HCEC 1CT (cell line): ENCODE measurements around the gene CRCP.
"Not testable (repeated sequence)": the region's sequence is repeated elsewhere in the genome, so short reads cannot be mapped to it uniquely, and the experiment has no call there.

ENCODE experiments used
- DNase-seq: peaks from one replicate; pipeline ENCODE4 v3.0.0-alpha.2; 2017

Gene CRCP

DNA sequence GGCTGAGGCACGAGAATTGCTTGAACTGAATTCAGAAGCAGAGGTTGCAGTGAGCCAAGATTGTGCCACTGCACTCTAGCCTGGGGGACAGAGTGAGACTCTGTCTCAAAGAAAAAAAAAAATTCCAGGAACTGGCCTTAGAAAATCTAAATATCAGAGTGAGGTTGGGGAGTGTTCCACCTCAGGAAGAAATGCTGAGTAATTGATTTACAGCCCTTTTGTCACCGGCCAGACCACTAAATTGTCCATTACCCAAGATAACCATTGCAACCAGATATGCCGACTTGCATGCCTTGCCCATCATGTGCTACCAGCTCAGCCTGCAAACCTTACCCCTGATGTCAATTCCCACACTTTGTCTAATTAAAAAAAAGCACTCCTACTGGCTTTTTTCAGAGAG, 42.4 kb downstream of the CRCP start:
- no peak for DNase-seq

DNA sequence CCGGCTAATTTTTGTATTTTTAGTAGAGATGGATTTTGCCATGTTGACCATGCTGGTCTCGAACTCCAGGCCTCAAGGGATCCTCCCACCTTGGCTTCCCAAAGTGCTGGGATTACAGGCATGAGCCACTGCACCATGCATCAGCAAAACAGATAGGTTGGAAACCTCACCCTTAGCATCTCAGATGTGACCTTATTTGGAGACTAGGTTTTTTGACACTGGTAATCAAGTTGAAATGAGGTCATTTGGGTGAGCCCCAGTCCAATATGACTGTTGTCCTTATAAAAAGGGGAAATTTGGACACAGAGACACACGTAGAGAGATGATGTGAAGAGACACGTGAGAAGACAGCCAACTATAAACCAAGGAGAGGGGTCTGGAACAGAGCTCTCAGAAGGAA, 48.0 kb downstream of the CRCP start:
- DNase-seq, result no peak

DNA sequence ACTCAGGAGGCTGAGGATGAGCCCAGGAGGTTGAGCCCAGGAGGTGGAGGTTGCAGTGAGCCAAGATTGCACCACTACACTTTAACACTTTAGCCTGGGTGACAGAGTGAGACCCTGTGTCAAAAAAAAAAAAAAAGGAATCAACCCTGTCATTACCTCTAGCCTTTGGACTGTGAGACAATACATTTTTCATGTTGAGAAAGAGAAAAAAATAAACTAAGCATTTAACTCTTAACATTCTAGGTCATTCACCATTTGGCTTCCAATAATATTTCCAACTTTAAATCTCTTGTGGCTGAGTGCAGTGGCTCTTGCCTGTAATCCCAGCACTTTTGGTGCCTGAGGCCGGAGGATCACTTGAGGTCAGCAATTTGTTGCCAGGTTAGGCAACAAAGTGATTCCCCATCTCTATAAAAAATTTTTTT, 48.6 kb downstream of the CRCP start:
- no peak for DNase-seq

DNA sequence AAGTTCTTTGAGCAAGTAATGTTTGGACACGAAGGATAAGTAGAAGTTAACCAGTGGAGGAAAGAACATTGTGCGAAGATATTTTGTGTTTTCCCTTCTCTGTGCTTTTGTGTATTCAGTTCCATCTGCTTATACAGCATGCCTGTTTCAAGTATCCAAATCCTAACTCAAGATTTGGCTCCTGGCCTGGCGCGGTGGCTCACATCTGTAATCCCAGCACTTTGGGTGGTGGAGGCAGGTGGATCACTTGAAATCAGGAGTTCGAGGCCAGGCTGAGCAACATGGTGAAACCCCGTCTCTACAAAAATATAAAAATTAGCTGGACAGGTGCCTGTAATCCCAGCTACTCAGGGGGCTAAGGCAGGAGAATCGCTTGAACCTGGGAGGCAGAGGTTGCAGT, 49.7 kb downstream of the CRCP start:
- DNase-seq, result no peak

DNA sequence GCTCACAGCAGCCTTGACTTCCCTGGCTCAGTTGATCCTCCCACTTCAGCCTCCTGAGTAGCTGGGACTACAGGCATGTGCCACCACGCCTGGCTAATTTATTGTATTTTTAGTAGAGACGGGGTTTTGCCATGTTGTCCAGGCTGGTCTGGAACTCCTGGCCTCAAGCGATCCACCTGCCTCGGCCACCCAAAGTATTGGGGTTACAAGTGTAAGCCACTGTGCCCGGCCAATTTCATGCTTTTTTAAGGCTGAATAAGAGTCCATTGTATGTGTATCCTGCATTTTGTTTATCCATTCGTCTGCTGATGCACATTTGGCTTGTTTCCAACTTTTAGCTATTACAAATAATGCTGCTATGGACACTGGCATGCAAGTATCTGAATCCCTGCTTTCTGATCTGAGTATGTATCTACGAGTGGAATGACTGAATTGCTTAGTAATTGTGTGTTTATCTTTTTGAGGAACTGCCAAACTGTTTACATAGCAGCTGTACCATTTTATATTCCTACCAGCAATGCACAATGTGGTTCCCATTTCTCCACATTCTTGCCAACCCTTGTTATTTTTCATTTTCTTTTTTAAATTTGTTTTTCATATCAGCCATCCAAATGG, 53.2 kb downstream of the CRCP start:
- DNase-seq, result peak; percentile 94

DNA sequence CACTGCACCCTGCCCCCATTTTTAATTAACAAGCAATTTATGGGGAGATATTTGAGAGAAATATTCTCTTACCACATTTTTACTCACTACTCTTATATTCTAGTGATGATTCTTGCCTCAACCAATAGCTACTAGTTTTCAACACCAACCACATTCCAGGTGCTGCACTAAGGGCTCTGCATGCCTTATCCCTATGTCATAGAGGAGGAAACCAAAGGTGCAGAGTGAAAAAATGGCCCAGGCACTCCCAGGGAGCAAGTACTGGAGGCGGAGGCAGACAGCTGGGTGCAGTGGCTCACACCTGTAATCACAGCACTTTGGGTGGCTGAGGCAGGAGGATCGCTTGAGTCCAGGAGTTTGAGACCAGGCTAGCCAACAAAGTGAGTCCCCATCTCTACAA, 55.0 kb downstream of the CRCP start:
- DNase-seq, result no peak

DNA sequence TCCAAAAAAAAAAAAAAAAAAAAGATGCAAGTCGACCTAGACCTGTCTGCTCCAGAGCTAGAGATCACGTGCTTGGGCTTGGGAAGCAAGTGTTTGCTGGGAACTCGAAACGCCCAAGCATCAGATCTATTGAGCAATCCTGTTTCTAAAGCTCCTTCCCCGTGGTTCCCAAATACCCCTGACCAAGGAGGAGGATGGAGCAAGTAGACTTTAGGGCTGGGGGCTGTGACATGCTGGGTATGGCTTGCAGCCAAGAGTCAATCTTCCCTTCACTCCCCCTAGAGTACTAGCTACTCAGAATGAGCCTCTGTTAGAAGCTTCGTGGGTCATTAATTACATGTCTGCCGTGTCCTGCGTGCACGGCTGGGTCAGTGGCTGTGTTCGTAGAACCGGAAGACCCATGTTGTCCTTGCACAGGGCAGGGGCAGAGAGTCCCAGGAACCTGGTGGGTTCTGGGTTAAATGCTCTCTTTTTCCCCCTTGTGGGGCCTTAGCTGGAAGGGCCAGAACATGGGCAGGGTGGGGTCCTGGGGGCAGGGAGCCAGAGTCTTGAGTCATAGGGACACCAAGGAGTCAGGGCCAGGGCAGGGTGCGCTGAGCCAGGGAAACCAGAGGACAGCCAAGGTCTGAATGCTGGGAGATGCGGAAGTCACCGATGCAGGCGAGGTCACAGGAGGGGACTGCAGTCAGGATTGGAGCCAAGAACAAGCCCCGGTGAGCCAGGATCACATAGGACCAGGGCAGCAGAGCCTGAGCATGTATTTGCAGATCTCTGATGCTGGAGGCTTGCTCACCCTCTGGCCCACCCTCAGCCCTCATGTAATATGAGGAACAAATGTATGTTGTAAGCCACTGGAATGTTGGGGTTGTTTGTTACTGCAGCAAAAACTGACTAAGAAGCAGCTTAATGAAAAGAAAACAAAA, 55.9 kb downstream of the CRCP start:
- no peak for DNase-seq

DNA sequence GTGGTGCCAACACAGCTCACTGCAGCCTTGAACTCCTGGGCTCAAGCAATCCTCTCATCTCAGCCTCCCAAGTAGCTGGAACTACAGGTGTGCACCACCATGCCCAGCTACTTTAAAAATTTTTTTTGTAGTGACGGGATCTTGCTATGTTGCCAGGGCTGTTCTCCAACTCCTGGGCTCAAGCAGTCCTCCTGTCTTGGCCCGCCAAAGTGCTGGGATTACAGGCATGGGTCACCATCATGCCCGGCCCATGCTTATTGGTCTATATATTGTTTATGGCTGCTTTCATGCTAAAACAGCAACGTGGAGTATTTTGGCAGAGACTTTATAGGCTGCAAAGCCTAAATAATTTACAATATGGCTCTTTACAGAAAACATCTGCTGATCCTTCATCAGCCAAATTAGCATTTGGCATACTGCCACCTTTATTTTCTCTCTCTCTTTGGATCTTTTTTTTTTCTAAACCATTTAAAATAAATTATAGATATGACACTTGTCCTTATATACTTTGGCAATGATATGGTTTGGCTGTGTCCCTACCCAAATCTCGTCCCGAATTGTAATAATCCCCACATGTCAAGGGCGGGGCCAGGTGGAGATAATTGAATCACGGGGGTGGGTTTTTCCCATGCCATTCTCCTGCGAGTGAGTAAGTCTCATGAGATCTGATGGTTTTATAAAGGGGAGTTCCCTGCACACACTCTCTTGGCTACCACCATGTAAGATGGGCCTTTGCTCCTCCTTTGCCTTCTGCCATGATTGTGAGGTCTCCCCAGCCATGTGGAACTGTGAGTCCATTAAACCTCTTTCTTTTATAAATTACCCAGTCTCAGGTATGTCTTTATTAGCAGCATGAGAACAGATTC, 58.1 kb downstream of the CRCP start:
- DNase-seq, result not testable (repeated sequence)

DNA sequence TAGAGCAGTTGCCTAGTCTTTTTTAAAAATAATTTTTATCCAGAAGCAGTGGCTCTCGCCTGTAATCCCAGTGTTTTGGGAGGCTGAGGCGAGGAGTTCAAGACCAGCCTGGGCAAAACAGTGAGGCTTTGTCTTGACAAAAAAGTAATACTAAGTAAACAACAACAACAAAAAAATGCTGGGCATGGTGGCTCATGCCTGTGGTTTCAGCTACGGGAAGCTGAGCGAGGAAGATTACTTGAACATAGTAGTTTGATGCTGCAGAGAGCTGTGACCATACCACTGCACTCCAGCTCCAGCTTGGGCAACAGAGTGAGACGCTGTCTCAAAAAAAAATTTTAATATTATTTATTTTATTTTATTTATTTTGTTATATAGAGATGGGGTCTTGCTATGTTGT, 59.2 kb downstream of the CRCP start:
- DNase-seq, result no peak

DNA sequence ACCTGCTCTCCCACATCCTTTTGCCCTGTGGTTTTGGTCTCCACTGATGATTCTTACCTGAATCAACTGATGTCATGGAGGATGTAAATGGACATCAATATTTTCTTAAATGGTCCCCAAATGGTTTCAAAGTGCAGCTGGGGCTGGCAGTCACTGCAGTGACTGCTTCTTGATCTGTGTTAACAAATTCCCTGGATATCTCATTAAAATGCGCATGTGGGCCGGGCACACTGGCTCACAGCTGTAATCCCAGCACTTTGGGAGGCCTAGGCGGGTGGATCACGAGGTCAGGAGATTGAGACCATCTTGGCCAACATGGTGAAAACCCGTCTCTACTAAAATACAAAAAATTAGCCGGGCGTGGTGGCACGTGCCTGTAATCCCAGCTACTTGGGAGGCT, 60.4 kb downstream of the CRCP start:
- DNase-seq, result not testable (repeated sequence)

DNA sequence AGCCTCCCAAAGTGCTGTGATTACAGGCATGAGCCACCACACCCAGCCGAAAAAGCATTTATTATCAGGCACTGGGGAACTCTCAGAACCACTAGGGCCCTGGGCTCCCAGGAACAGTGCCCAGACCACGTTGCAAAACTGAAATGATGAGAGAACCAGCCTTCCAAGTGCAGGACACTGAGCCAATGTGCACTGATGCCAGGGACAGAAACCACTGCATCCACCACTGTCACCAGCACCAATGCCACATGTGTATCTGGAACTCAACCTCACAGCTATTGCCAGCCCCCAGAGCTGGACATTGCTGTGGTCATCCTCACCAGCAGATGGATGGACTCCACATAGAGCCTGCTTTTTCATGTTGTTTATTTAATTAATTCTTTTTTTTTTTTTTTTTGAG, 62.3 kb downstream of the CRCP start:
- no peak for DNase-seq

DNA sequence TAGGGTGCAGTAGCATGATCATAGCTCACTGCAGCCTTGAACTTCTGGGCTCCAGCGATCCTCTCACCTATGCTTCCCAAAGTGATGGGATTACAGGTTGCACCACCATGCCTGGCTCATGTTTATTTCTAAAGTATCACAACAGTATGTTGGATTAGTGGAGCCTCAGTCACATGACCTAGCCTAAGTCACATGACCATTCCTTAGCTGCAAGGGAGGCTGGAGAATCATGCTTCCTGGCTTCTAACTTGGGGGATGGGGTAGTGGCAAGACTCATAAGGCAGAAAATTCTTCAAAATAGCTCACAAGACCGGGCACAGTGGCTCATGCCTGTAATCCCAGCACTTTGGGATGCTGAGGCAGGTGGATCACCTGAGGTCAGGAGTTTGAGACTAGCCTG, 63.6 kb downstream of the CRCP start:
- DNase-seq, result no peak

DNA sequence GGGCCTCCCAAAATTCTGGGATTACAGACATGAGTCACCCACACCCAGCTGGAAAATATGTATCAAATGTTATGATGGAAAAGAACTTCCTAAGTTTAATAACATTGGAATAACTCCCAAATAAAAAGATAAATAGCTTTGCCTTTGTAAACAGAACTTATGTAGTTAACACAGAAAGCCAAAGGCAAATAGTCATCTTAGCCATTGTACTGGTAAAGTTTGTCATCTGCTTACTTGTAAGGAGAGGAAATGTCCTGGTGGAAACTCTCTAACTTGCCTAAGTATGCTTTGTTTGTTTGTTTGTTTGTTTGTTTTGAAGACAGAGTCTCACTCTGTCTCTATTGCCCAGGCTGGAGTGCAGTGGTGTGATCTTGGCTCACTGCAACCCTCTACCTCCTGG, 66.7 kb downstream of the CRCP start:
- no peak for DNase-seq

DNA sequence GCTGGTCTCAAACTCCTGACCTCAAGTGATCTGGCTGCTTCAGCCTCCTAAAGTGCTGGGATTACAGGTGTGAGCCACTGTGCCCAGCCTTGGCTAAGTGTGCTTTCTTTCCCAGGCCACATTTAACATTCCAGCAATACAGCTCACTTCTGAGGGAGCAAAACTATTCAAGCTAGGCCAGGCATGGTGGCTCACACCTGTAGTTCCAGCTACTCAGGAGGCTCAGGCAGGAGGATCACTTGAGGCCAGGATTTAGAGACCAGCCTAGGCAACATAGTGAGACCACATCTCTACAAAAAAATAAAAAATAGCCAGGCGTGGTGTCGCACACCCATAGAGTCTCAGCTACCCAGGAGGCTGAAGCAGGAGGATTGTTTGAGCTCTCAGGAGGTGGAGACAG, 67.2 kb downstream of the CRCP start:
- no peak for DNase-seq

DNA sequence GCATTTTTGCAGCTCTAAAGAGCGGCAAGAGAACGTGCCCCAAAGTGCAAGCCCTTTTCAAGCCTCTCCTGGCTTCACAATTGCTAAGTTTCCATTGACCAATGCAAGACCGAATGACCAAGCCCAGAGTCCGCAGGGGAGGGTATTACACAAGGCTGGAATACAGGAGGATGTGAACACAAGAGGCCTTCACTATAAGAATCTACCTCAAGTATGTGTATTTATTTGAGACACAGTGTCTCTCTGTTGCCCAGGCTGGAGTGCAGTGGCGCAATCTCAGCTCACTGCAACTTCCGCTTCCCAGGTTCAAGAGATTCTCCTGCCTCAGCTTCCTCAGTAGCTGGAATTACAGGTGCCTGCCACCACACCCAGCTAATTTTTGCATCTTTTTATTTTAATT, 68.3 kb downstream of the CRCP start:
- DNase-seq, result no peak

DNA sequence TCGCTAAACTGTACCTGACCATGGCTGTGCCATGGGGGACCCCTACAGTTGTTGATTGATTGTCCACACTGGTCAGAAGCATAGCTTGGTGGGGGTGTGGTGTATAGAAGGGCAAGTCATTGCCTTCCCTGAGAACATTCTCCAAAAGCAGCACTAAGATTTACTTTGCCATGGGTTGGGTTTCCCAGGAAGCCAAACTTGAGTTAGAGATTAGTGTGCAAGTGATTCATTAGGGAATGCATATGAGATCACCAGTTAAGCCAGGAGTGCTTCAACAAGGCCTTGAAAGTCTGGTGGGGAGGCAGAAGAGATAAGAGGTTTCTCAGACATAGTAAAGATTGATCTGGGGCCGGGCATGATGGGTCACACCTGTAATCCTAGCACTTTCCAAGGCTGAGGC, 69.1 kb downstream of the CRCP start:
- peak; percentile 80 for DNase-seq

DNA sequence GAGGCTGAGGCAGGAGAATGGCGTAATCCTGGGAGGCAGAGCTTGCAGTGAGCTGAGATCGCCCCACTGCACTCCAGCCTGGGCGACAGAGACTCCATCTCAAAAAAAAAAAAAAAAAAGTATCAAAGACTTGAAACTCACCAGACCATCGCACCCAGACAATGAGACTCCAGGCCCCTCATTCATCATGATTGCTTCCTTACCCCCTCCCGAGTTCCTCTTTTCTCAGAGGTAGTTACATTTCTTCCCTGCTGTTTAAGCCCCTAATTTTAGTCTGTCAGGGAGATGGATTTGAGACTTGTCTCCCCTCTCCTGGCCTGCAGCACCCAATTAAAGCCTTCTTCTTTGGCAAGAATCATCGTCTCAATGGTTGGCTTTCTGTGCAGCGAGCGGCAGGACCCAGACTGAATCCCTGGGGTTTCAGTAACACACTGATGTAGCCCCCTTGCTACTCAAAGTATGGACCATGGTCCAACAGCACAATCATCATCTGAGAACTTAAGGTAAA, 71.1 kb downstream of the CRCP start:
- DNase-seq, result no peak

DNA sequence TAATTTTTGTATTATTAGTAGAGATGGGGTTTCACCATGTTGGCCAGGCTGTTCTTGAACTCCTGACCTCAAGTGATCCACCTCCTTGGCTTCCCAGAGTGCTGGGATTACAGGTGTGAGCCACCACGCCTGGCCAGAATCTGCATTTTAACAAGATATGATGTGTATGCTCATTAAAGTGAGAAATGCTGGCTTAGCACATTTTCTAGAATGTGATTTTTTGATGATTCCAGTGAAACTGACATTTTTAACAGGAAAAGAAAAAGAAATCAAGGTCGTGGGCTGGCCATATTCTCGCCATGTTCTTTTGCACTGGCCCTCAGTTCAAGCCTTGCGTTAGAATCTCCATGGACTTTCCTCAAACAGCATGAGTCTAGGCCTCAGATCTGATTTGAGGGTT, 72.3 kb downstream of the CRCP start:
- DNase-seq, result no peak

DNA sequence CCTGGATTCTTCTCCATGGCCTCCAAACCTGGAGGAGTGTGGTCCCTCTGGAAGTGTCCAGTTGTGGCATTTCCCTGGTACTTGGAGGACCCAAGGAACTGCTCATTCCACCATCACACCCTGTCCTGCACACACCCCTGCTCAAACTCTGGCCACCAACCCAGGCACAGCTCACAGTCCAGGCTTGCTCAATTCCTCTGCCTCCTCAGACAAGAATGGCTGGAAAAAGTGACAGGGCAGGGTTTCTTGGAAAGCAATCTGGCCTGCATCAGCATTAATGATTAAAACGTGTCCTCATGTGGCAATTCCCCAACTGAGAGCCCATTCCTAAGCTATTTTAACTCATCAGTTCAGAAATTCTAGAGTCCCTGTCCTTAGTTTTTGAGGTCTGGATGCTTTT, 73.3 kb downstream of the CRCP start:
- no peak for DNase-seq

DNA sequence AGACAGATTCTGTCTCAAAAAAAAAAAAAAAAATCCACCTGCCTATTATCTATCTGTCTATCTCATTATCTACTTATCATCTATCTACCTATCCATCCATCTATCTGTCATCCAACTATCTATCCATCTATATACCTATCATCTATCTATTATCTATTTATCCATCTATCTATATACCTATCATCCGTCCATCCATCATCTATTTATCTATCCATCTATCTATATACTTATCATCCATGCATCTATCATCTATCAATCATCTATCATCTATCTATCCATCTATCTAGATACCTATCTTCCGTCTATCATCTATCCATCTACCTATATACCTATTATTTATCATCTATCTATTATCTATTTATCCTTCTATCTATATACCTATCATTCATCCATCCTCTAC, 74.0 kb downstream of the CRCP start:
- no peak for DNase-seq

DNA sequence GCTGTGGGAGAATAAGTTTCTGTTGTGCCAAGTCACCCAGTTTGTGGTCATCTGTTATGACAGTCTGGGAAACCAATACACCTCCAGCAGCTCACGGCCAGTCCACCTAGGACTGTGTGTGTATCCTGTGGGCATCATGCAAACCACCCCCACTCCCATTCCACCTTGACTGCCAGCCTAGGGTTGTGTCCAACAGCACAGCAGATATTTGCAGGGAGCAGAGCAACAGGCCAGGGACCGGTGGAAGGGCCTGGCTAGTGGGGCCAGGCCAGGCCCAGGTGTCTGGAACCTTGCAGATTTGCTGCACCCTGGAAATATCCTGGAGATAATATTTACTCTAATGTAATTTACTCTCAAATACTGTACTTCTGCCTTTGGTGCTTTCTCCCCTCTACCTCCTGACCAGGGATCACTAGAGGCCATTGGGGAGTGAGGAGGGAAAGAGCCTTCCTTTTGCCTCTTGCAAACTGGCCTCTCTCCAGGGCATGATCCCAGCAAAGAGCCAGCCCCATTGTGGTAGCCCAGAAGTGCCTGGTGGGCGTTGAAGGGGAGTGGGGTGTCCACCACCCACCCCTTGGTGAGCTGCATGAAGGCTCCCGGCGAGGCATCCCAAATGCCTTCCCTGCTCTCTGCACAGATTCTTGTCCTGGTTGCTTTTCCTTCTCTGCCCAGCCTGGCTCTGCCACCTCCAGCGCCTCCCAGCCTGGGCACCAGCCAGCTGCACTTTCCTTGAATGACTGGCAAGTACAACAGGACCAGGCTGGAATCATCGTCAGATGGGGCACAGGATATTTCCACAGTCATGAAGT, 75.3 kb downstream of the CRCP start:
- DNase-seq, result no peak

DNA sequence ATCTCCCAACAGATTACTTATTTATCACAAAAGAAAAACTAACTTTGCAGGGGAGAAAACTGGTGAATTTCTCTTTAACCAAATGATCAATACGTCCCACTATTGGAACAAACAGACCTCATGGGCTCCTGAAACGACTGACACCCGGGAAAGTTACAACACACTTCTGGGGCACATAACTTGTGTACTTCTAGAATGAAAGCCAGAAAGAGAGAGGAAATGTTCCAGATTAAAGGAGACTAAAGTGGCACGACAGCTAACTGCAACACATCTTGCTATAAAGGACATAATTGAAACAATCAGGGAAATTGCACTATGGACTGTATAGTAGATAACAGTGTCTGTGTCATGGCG, 75.8 kb downstream of the CRCP start:
- DNase-seq, result no peak
